Mesendoderm (in vitro differentiated cells): ENCODE results near the gene TRPV4. TPM values are rescaled to one million over a fixed set of nuclear protein-coding genes. Genes with fewer than 3 reads are reported as not detected.

ENCODE experiments used
- DNase-seq: peaks from one replicate; pipeline ENCODE4 v3.0.0; 2013
- H2AK5ac ChIP-seq: 2 replicates; pipeline ENCODE4 v1.6.1; 2013; ENCODE audit warnings: low read length, inconsistent platforms
- H2BK120ac ChIP-seq: 2 replicates; pipeline ENCODE4 v1.6.1; 2013; ENCODE audit warnings: low read depth, mild to moderate bottlenecking, low read length, moderate library complexity, mixed read lengths
- H2BK15ac ChIP-seq: replicated peaks from 2 replicates; pipeline ENCODE4 v1.6.1; 2013; ENCODE audit warnings: low read depth, mild to moderate bottlenecking, moderate library complexity
- H2BK5ac ChIP-seq: 2 replicates; pipeline ENCODE4 v1.6.1; 2013; ENCODE audit warnings: low read length, inconsistent platforms
- H3K18ac ChIP-seq: 2 replicates; pipeline ENCODE4 v1.6.1; 2013; ENCODE audit warnings: mild to moderate bottlenecking, low read length, mixed read lengths
- H3K23ac ChIP-seq: one replicate; pipeline ENCODE4 v1.6.1; 2013; ENCODE audit warnings: low read length
- H3K27ac ChIP-seq: 2 replicates; pipeline ENCODE4 v1.5.1; 2013; ENCODE audit warnings: low read depth, mild to moderate bottlenecking, inconsistent platforms, low read length, moderate library complexity
- H3K27me3 ChIP-seq: 2 replicates; pipeline ENCODE4 v1.6.1; 2013; ENCODE audit warnings: low read length, control low read depth, mild to moderate bottlenecking, inconsistent platforms; ENCODE audit not compliant: insufficient read depth, poor library complexity
- H3K36me3 ChIP-seq: 2 replicates; pipeline ENCODE4 v1.6.1; 2013; ENCODE audit warnings: low read length, inconsistent platforms; ENCODE audit not compliant: control insufficient read depth, insufficient read depth
- H3K4ac ChIP-seq: one replicate; pipeline ENCODE4 v1.6.1; 2013; ENCODE audit warnings: low read depth, mild to moderate bottlenecking, low read length, moderate library complexity
- H3K4me1 ChIP-seq: 2 replicates; pipeline ENCODE4 v1.6.1; 2013; ENCODE audit warnings: low read depth, low read length, inconsistent platforms; ENCODE audit not compliant: control insufficient read depth
- H3K4me2 ChIP-seq: 2 replicates; pipeline ENCODE4 v1.6.1; 2013; ENCODE audit warnings: low read length
- H3K4me3 ChIP-seq: 2 replicates; pipeline ENCODE4 v1.5.1; 2013; ENCODE audit warnings: mild to moderate bottlenecking, low read length
- H3K56ac ChIP-seq: one replicate; pipeline ENCODE4 v1.6.1; 2013; ENCODE audit warnings: low read length
- H3K79me1 ChIP-seq: 2 replicates; pipeline ENCODE4 v1.6.1; 2013; ENCODE audit warnings: low read length, inconsistent platforms
- H3K79me2 ChIP-seq: 2 replicates; pipeline ENCODE4 v1.6.1; 2013; ENCODE audit warnings: mild to moderate bottlenecking, low read length; ENCODE audit not compliant: control insufficient read depth, insufficient read depth
- H3K9ac ChIP-seq: 2 replicates; pipeline ENCODE4 v1.6.1; 2013; ENCODE audit warnings: low read length, inconsistent platforms
- H4K5ac ChIP-seq: one replicate; pipeline ENCODE4 v1.6.1; 2013; ENCODE audit warnings: low read length
- H4K8ac ChIP-seq: one replicate; pipeline ENCODE4 v1.6.1; 2013; ENCODE audit warnings: low read depth, mild to moderate bottlenecking, control low read depth, low read length, moderate library complexity
- whole genome bisulfite sequencing: extraction: QIAGEN DNeasy Blood & Tissue Kit; methylation state at CpG from one replicate; pipeline ENCODE4 v1.1.7; 2013; ENCODE audit warnings: low lambda C conversion rate, missing lambda C conversion rate; ENCODE audit not compliant: insufficient coverage; ENCODE audit errors: extremely low coverage; 5-methylcytosine and 5-hydroxymethylcytosine counted together
- small RNA-seq: library from polyadenylated mRNA; stranded (forward); fragments of <200 nt; extraction: miRNeasy Mini kit (QIAGEN cat#:217004); gene quantifications from one replicate; pipeline ENCODE3, GENCODE V24; 2013; ENCODE audit not compliant: insufficient read depth

TRPV4 gene

GRCh38 chr12:109735825-109736551, 97.2 kb downstream of the TRPV4 start:
- Histone ChIP-seq H3K79me2 (no peaks in the 10 kb centered on the region), H4K5ac (no peak overlapping the region), H3K79me1 (peaks cover 4% of the 10 kb centered on the region), H3K27me3 (no peaks in the 10 kb centered on the region), H2AK5ac (no peak overlapping the region), H4K8ac (no peak overlapping the region), H3K4me3 (no peak overlapping the region), H3K23ac (no peak overlapping the region), H3K36me3 (no peaks in the 10 kb centered on the region), H3K4me2 (no peak overlapping the region), H3K4ac (no peak overlapping the region), H3K56ac (peak overlapping the region; percentile 71), H2BK120ac (no peak overlapping the region), H3K27ac (no peak overlapping the region), H2BK15ac (no peak overlapping the region), H3K18ac (no peak overlapping the region), H2BK5ac (peak overlapping the region; percentile 34), H3K9ac (peak overlapping the region; percentile 11), H3K4me1 (peaks cover 49% of the 10 kb centered on the region)
- DNase-seq, result no peak
- no CpG with 5 or more reads among the region's 9 CpGs for WGBS

DNA sequence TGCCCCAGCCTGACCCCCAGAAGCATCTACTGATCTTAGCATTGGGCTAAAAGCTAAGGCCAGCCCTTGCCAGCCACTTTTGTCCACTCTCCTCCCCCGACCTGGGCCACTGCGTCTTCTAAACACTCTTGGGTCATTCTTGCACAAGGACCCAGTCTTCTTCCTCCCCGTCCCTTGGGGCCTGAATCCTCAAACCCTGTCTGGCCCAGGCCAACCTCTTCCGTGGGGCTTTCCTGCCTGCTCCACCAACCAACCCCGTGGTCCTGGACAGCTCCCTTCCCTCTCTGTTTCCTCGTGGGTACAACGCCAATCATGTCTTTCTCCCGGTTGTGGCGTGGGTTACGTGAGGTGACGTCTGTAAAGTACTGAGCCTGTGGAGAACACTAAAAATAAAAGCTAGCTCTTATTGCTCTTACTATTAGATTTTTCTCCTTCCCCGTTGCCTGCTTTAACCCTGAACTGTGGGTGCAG, 98.1 kb downstream of the TRPV4 start:
- WGBS, result no CpG with 5 or more reads among the region's 12 CpGs
- H3K4me1 ChIP-seq, result peaks cover 44% of the 10 kb centered on the region
- H3K56ac ChIP-seq, result peak overlapping the region; percentile 86
- H2AK5ac ChIP-seq, result peak overlapping the region; percentile 11
- H3K79me2 ChIP-seq, result no peaks in the 10 kb centered on the region
- H3K9ac ChIP-seq, result peak overlapping the region; percentile 67
- H3K4me3 ChIP-seq, result no peak overlapping the region
- H2BK120ac ChIP-seq, result peak overlapping the region; percentile 31
- H3K4me2 ChIP-seq, result no peak overlapping the region
- H2BK15ac ChIP-seq, result no peak overlapping the region
- H3K18ac ChIP-seq, result peak overlapping the region; percentile 11
- no peaks in the 10 kb centered on the region for H3K27me3 ChIP-seq
- peak overlapping the region; percentile 63 for H3K27ac ChIP-seq
- H4K8ac ChIP-seq, result no peak overlapping the region
- no peak overlapping the region for H3K23ac ChIP-seq
- H3K4ac ChIP-seq, result no peak overlapping the region
- H2BK5ac ChIP-seq, result peak overlapping the region; percentile 95
- no peak for DNase-seq
- H3K79me1 ChIP-seq, result peaks cover 4% of the 10 kb centered on the region
- no peak overlapping the region for H4K5ac ChIP-seq
- no peaks in the 10 kb centered on the region for H3K36me3 ChIP-seq

DNA sequence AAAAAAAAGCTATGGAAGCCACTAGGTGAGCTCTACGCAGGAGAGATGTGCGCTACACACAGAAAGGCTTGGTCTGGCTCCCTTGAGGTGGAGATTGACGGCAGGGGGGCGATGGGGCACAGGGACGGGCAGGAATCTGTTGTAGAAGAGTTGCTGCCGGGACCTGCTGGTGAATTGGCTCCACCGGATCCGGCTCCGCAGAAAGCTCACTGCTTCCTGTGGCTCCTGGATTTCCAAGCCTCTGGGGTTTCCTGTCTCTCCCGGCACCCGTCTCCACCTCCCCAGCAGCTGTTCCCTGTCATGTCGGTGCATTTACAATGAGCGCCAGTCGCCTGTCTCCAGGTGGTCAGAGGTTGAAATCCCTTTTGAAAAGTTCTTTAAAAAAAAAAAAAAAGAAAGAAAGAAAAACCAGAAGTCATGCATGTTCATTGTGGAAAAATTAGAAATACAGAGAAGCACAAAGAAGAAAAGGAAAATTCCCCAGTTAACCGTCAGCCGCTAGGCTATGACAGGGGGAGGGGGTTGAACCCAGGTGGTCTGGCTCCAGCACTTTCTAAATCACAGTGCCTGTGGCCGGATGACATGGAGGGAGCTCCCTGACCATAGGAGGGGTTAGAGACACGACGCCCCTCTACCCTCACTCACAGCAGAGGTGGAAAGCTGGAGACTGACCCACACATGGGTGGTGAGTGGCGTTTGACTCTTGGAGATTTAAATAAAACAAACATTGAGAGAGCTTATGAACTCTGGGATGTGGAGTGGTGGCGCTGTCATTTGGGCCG, 98.8 kb downstream of the TRPV4 start:
- H2BK15ac ChIP-seq, result no peak overlapping the region
- H4K8ac ChIP-seq, result no peak overlapping the region
- peak overlapping the region; percentile 95 for H2BK5ac ChIP-seq
- no CpG with 5 or more reads among the region's 22 CpGs for WGBS
- H3K18ac ChIP-seq, result peak overlapping the region; percentile 11
- no peak overlapping the region for H3K4me3 ChIP-seq
- H3K27me3 ChIP-seq, result no peaks in the 10 kb centered on the region
- no peak overlapping the region for H3K4ac ChIP-seq
- H3K36me3 ChIP-seq, result no peaks in the 10 kb centered on the region
- peak overlapping the region; percentile 23 for H3K4me2 ChIP-seq
- peaks cover 4% of the 10 kb centered on the region for H3K79me1 ChIP-seq
- H2BK120ac ChIP-seq, result peak overlapping the region; percentile 31
- peaks cover 41% of the 10 kb centered on the region for H3K4me1 ChIP-seq
- H3K9ac ChIP-seq, result peak overlapping the region; percentile 67
- H4K5ac ChIP-seq, result no peak overlapping the region
- no peaks in the 10 kb centered on the region for H3K79me2 ChIP-seq
- peak overlapping the region; percentile 86 for H3K56ac ChIP-seq
- peak; percentile 94 for DNase-seq
- peak overlapping the region; percentile 65 for H3K27ac ChIP-seq
- H2AK5ac ChIP-seq, result peak overlapping the region; percentile 54
- H3K23ac ChIP-seq, result no peak overlapping the region

Small RNA genes within 50 kb of the gene (small RNA-seq; reads per million reads assigned to genes)
- gene MIR4497 (not detected), gene RN7SL441P (not detected)
